ENCODE data around the gene PYM1.

DNA sequence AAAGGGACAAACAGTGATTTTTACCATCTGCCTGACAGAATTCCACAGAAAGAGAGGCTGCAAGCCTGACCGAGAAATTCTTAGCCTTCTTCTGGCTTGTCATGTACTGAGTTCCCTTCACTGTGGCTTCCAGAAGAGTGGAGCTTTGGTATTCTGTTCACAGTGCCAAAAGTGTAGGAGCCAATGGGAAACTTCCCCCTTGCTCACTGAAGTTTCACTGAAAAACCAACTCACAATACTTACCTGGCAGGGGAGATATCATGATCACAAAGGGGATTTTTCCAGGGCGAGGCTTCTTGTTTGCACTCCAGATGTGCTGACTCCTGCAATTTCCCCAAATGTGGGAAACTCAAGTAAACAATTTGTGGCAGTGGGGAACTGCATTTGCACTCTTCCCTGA lies 53.3 kb downstream of the PYM1 start:
- TF ChIP-seq POLR2A (IDR thresholded peaks at IDR 0.05; ENCODE audit: borderline replicate concordance, extremely low read depth, insufficient read depth, insufficient read length) (no peak), EZH2phosphoT487 (IDR thresholded peaks at IDR 0.05; ENCODE audit: borderline replicate concordance) (no peak), ELF1 (IDR thresholded peaks at IDR 0.05; ENCODE audit: borderline replicate concordance, low read depth) (no peak)
- TF ChIP-seq, protein P1, sequence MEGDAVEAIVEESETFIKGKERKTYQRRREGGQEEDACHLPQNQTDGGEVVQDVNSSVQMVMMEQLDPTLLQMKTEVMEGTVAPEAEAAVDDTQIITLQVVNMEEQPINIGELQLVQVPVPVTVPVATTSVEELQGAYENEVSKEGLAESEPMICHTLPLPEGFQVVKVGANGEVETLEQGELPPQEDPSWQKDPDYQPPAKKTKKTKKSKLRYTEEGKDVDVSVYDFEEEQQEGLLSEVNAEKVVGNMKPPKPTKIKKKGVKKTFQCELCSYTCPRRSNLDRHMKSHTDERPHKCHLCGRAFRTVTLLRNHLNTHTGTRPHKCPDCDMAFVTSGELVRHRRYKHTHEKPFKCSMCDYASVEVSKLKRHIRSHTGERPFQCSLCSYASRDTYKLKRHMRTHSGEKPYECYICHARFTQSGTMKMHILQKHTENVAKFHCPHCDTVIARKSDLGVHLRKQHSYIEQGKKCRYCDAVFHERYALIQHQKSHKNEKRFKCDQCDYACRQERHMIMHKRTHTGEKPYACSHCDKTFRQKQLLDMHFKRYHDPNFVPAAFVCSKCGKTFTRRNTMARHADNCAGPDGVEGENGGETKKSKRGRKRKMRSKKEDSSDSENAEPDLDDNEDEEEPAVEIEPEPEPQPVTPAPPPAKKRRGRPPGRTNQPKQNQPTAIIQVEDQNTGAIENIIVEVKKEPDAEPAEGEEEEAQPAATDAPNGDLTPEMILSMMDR (IDR thresholded peaks at IDR 0.05 in 2 of 3, conservative IDR thresholded peaks at IDR 0.05 in 1 of 3; ENCODE audit: borderline replicate concordance in 1 of 3, insufficient read depth in 1 of 3, low read depth in 2 of 3, low read length in 2 of 3): no peak
- TF ChIP-seq, protein P2, sequence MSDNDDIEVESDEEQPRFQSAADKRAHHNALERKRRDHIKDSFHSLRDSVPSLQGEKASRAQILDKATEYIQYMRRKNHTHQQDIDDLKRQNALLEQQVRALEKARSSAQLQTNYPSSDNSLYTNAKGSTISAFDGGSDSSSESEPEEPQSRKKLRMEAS (IDR thresholded peaks at IDR 0.05): no peak
- TF ChIP-seq, protein P3, sequence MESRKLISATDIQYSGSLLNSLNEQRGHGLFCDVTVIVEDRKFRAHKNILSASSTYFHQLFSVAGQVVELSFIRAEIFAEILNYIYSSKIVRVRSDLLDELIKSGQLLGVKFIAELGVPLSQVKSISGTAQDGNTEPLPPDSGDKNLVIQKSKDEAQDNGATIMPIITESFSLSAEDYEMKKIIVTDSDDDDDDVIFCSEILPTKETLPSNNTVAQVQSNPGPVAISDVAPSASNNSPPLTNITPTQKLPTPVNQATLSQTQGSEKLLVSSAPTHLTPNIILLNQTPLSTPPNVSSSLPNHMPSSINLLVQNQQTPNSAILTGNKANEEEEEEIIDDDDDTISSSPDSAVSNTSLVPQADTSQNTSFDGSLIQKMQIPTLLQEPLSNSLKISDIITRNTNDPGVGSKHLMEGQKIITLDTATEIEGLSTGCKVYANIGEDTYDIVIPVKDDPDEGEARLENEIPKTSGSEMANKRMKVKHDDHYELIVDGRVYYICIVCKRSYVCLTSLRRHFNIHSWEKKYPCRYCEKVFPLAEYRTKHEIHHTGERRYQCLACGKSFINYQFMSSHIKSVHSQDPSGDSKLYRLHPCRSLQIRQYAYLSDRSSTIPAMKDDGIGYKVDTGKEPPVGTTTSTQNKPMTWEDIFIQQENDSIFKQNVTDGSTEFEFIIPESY (IDR thresholded peaks at IDR 0.05; ENCODE audit: extremely low read depth, insufficient replicate concordance, low read length): no peak

Data from HCT116 (cell line).